Loucy (cell line): ENCODE results near the gene SLIT1.

ENCODE experiments used
- H2AFZ ChIP-seq: fragments of 200-600 bp; sonication (generic); 2 replicates; pipeline ENCODE4 v1.6.0; 2016; ENCODE audit warnings: antibody characterized with exemption, mild to moderate bottlenecking, low read length, moderate library complexity
- H3F3A ChIP-seq: fragments of 200-600 bp; 2 replicates; pipeline ENCODE4 v1.6.0; 2016; ENCODE audit warnings: antibody characterized with exemption, low read depth, mild to moderate bottlenecking
- H3K27me3 ChIP-seq: fragments of 200-600 bp; sonication (generic); 2 replicates; pipeline ENCODE4 v1.6.1; 2014; ENCODE audit warnings: low read length, mild to moderate bottlenecking; ENCODE audit not compliant: insufficient read depth, poor library complexity, severe bottlenecking
- H3K36me3 ChIP-seq: fragments of 200-600 bp; sonication (generic); 2 replicates; pipeline ENCODE4 v1.6.1; 2016; ENCODE audit warnings: low read length; ENCODE audit not compliant: insufficient read depth
- H3K4me1 ChIP-seq: fragments of 200-600 bp; sonication (generic); 2 replicates; pipeline ENCODE4 v1.5.1; 2014; ENCODE audit warnings: low read length, mild to moderate bottlenecking; ENCODE audit not compliant: insufficient read depth, poor library complexity, severe bottlenecking
- H3K4me2 ChIP-seq: fragments of 200-600 bp; sonication (generic); 2 replicates; pipeline ENCODE4 v1.6.0; 2014; ENCODE audit warnings: antibody characterized with exemption, low read length, low read depth, mild to moderate bottlenecking; ENCODE audit not compliant: poor library complexity, severe bottlenecking
- H3K4me3 ChIP-seq: fragments of 200-600 bp; sonication (generic); 2 replicates; pipeline ENCODE4 v1.5.1; 2014; ENCODE audit warnings: low read length, mild to moderate bottlenecking, mixed read lengths; ENCODE audit not compliant: poor library complexity, severe bottlenecking
- H3K79me2 ChIP-seq: fragments of 200-600 bp; sonication (generic); 2 replicates; pipeline ENCODE4 v1.6.1; 2014; ENCODE audit warnings: low read length; ENCODE audit not compliant: insufficient read depth
- H3K9ac ChIP-seq: fragments of 200-600 bp; sonication (generic); 2 replicates; pipeline ENCODE4 v1.6.0; 2014; ENCODE audit warnings: mild to moderate bottlenecking, low read depth, low read length, moderate library complexity; ENCODE audit not compliant: poor library complexity, severe bottlenecking
- H3K9me2 ChIP-seq: fragments of 200-600 bp; sonication (generic); replicated peaks from 2 replicates; pipeline ENCODE4 v1.6.1; 2016; ENCODE audit warnings: low read depth, low read length, mixed read lengths
- H3K9me3 ChIP-seq: fragments of 200-600 bp; sonication (generic); 2 replicates; pipeline ENCODE4 v1.6.1; 2014; ENCODE audit warnings: mild to moderate bottlenecking, antibody characterized with exemption, low read length, low read depth; ENCODE audit not compliant: insufficient read depth
- H4K20me1 ChIP-seq: fragments of 200-600 bp; sonication (generic); 2 replicates; pipeline ENCODE4 v1.6.0; 2014; ENCODE audit warnings: antibody characterized with exemption, low read length, mild to moderate bottlenecking; ENCODE audit not compliant: insufficient read depth, poor library complexity, severe bottlenecking
- EZH2phosphoT487 ChIP-seq: fragments of 200-600 bp; IDR thresholded peaks from 2 replicates; pipeline ENCODE4 v1.6.1; 2018; ENCODE audit warnings: antibody characterized with exemption, mild to moderate bottlenecking, moderate library complexity, borderline replicate concordance
- TF ChIP-seq, protein P1 (sequence below): fragments of 200-600 bp; sonication (generic); conservative IDR thresholded peaks from 2 replicates; pipeline ENCODE4 v1.5.1; 2014; ENCODE audit warnings: mild to moderate bottlenecking, antibody characterized with exemption, low read length

SLIT1 gene

DNA sequence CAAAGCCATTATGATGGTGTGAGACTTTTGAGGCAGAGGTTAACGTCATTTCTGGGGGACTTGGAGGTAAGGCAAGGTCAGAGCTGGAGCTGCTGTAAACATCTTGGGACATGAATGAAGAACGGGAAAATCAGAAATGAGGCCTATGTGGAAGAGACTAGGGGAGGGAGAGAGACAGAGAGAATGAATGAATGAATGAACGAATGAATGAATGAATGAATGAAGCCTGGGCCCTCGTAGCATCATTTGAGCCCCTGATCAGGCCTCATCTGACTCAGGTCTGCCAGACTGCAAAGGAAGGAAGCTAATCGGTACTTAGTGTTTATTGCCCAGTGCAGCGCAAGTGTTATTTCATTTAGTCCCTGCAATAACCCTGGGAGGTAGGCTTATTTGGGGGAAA, 79.6 kb downstream of the SLIT1 start:
- no peaks in the 10 kb centered on the region for H3K9me2 ChIP-seq
- H3K9me3 ChIP-seq = no peaks in the 10 kb centered on the region
- no peaks in the 10 kb centered on the region for H3F3A ChIP-seq
- no peak overlapping the region for H3K9ac ChIP-seq
- H3K4me1 ChIP-seq = no peaks in the 10 kb centered on the region
- H3K4me3 ChIP-seq = no peak overlapping the region
- H3K36me3 ChIP-seq = no peaks in the 10 kb centered on the region
- no peak overlapping the region for H2AFZ ChIP-seq
- no peaks in the 10 kb centered on the region for H4K20me1 ChIP-seq
- no peaks in the 10 kb centered on the region for H3K79me2 ChIP-seq
- TF ChIP-seq EZH2phosphoT487 = no peak
- TF ChIP-seq, protein P1, sequence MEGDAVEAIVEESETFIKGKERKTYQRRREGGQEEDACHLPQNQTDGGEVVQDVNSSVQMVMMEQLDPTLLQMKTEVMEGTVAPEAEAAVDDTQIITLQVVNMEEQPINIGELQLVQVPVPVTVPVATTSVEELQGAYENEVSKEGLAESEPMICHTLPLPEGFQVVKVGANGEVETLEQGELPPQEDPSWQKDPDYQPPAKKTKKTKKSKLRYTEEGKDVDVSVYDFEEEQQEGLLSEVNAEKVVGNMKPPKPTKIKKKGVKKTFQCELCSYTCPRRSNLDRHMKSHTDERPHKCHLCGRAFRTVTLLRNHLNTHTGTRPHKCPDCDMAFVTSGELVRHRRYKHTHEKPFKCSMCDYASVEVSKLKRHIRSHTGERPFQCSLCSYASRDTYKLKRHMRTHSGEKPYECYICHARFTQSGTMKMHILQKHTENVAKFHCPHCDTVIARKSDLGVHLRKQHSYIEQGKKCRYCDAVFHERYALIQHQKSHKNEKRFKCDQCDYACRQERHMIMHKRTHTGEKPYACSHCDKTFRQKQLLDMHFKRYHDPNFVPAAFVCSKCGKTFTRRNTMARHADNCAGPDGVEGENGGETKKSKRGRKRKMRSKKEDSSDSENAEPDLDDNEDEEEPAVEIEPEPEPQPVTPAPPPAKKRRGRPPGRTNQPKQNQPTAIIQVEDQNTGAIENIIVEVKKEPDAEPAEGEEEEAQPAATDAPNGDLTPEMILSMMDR = no peak
- no peak overlapping the region for H3K4me2 ChIP-seq
- H3K27me3 ChIP-seq = no peaks in the 10 kb centered on the region

GRCh38 chr10:97105303-97105702, 80.5 kb downstream of the SLIT1 start:
- H3K27me3 ChIP-seq = no peaks in the 10 kb centered on the region
- H3K36me3 ChIP-seq = no peaks in the 10 kb centered on the region
- no peaks in the 10 kb centered on the region for H3K9me3 ChIP-seq
- H3F3A ChIP-seq = no peaks in the 10 kb centered on the region
- H3K9ac ChIP-seq = no peak overlapping the region
- no peak overlapping the region for H2AFZ ChIP-seq
- H3K4me1 ChIP-seq = no peaks in the 10 kb centered on the region
- H3K4me3 ChIP-seq = no peak overlapping the region
- no peaks in the 10 kb centered on the region for H4K20me1 ChIP-seq
- no peaks in the 10 kb centered on the region for H3K79me2 ChIP-seq
- no peak overlapping the region for H3K4me2 ChIP-seq
- TF ChIP-seq, protein P1 = no peak
- TF ChIP-seq EZH2phosphoT487 = no peak
- no peaks in the 10 kb centered on the region for H3K9me2 ChIP-seq

DNA sequence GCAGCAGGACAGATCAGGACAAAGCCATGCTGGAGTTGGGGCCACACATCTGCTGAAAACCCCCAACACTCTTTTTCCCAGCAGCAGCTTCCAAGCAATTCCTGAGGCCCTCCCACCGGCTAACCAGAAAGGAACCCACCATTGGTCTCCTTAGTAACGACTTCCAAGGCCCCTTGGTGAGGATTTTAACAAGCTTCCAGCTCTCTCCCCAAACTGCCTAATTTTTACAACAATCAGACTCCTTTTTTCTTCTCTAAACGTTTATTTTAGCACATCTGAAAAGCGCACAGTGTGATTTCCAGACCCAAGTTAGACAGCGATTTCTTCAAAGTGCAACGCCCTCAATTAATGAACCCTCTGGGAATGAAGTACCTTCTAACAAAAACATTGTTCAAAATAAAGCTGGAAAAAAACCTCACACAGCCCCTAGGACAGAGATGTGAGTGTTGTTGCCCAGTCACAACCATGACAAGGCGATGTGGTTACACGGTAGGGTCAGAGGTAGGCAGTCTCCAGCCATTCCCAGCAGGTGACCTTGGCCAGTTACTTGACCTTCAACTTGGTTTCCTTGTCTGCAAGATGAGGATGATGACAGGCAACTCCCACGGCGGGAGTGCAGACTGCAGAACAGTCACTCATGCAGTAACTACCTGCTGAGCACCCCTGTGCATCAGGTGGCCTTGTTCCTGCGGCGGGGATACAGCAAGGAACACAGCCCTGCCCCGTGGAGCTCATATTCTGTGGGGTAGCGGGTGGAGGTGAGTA, 82.3 kb downstream of the SLIT1 start:
- Histone ChIP-seq H3K27me3 (no peaks in the 10 kb centered on the region), H3K36me3 (no peaks in the 10 kb centered on the region), H3K9me2 (no peaks in the 10 kb centered on the region), H3K4me1 (no peaks in the 10 kb centered on the region), H3K9me3 (no peaks in the 10 kb centered on the region), H2AFZ (no peak overlapping the region), H4K20me1 (no peaks in the 10 kb centered on the region), H3F3A (no peaks in the 10 kb centered on the region), H3K4me3 (no peak overlapping the region), H3K9ac (no peak overlapping the region), H3K79me2 (no peaks in the 10 kb centered on the region), H3K4me2 (no peak overlapping the region)
- no peak for TF ChIP-seq EZH2phosphoT487
- TF ChIP-seq, protein P1 = no peak
